ENCODE measurements around the gene GABRR3.

GABRR3 gene

DNA sequence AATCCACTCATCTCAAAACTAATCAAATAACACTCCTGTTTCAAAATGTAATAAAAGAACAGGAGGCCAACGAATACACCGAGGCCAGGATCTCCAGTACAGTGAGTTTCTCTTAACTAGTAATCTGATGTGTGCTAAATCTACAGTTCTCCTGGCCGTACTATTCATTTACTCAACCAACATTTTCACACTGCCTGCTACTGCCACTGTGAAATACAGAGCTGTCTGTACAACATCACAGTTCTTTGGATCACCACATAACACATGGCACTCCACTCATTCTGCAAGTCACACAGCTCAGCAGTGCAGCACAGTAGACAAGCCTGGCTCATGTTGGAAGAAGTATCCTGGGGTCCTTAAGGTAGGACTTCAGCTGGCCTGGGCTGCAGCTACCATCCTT, 84.8 kb downstream of the GABRR3 start:
- TF ChIP-seq ZNF704 (tag by site-specific recombination; IDR thresholded peaks at IDR 0.05): no peak
- no peak for TF ChIP-seq ZNF202 (tag by site-specific recombination; IDR thresholded peaks at IDR 0.05; ENCODE audit: borderline replicate concordance)
- no peak for TF ChIP-seq ZSCAN23 (tag by site-specific recombination; IDR thresholded peaks at IDR 0.05)
- TF ChIP-seq ZNF571 (tag by site-specific recombination; IDR thresholded peaks at IDR 0.05): no peak
- no peak for TF ChIP-seq SCRT1 (tag by site-specific recombination; IDR thresholded peaks at IDR 0.05; ENCODE audit: borderline replicate concordance)
- TF ChIP-seq ZNF16 (tag by site-specific recombination; IDR thresholded peaks at IDR 0.05; ENCODE audit: low read depth): no peak
- Histone ChIP-seq H3K4me3 (ENCODE audit: low read depth, low read length) (no peak overlapping the region), H3K36me3 (ENCODE audit: control insufficient read depth in 2 of 2, insufficient read depth in 1 of 2, low read length in 2 of 2) (peaks cover 8 to 93% of the 10 kb centered on the region in 2 experiments), H3K27ac (ENCODE audit: extremely low read depth, low read depth, low read length) (no peak overlapping the region), H3K9me3 (ENCODE audit: control insufficient read depth, insufficient read depth, low read depth, low read length) (no peaks in the 10 kb centered on the region), H3K4me1 (ENCODE audit: control insufficient read depth, insufficient read depth, low read length) (no peaks in the 10 kb centered on the region)
- CTCF ChIA-PET: no interaction called here
- POLR2A ChIA-PET: no interaction called here

GRCh38 chr3:97949743-97950142, 85.4 kb downstream of the GABRR3 start:
- Histone ChIP-seq H3K27ac (ENCODE audit: extremely low read depth, low read depth, low read length) (no peak overlapping the region), H3K36me3 (ENCODE audit: control insufficient read depth in 2 of 2, insufficient read depth in 1 of 2, low read length in 2 of 2) (peaks cover 14 to 96% of the 10 kb centered on the region in 2 experiments), H3K4me3 (ENCODE audit: low read depth, low read length) (no peak overlapping the region), H3K4me1 (ENCODE audit: control insufficient read depth, insufficient read depth, low read length) (no peaks in the 10 kb centered on the region), H3K9me3 (ENCODE audit: control insufficient read depth, insufficient read depth, low read depth, low read length) (no peaks in the 10 kb centered on the region)
- no peak for TF ChIP-seq HIC1 (tag by site-specific recombination; IDR thresholded peaks at IDR 0.05)
- TF ChIP-seq ZNF558 (tag by site-specific recombination; IDR thresholded peaks at IDR 0.05): no peak
- TF ChIP-seq, protein P1, sequence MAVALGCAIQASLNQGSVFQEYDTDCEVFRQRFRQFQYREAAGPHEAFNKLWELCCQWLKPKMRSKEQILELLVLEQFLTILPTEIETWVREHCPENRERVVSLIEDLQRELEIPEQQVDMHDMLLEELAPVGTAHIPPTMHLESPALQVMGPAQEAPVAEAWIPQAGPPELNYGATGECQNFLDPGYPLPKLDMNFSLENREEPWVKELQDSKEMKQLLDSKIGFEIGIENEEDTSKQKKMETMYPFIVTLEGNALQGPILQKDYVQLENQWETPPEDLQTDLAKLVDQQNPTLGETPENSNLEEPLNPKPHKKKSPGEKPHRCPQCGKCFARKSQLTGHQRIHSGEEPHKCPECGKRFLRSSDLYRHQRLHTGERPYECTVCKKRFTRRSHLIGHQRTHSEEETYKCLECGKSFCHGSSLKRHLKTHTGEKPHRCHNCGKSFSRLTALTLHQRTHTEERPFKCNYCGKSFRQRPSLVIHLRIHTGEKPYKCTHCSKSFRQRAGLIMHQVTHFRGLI (tag by site-specific recombination; IDR thresholded peaks at IDR 0.05): no peak
- TF ChIP-seq GLIS1 (tag by site-specific recombination; IDR thresholded peaks at IDR 0.05): no peak
- TF ChIP-seq GFI1B (tag by site-specific recombination; IDR thresholded peaks at IDR 0.05): no peak
- TF ChIP-seq YY2 (tag by site-specific recombination; IDR thresholded peaks at IDR 0.05): no peak
- no peak for TF ChIP-seq SETDB1 (IDR thresholded peaks at IDR 0.05; ENCODE audit: insufficient read length, low read length)
- no peak for TF ChIP-seq ZNF626 (tag by site-specific recombination; IDR thresholded peaks at IDR 0.05)
- no peak for TF ChIP-seq ZBTB17 (tag by site-specific recombination; IDR thresholded peaks at IDR 0.05)
- TF ChIP-seq WT1 (tag by site-specific recombination; IDR thresholded peaks at IDR 0.05): no peak
- no peak for TF ChIP-seq ZNF394 (tag by site-specific recombination; IDR thresholded peaks at IDR 0.05; ENCODE audit: borderline replicate concordance)
- ChIA-PET POLR2A (no interaction called here), CTCF (no interaction called here)

- Histone ChIP-seq H3K9me3 (ENCODE audit: control insufficient read depth, insufficient read depth, low read depth, low read length) (no peaks in the 10 kb centered on the region), H3K36me3 (ENCODE audit: control insufficient read depth in 2 of 2, insufficient read depth in 1 of 2, low read length in 2 of 2) (peaks cover 14 to 93% of the 10 kb centered on the region in 2 experiments), H3K4me3 (ENCODE audit: low read depth, low read length) (no peak overlapping the region), H3K4me1 (ENCODE audit: control insufficient read depth, insufficient read depth, low read length) (no peaks in the 10 kb centered on the region), H3K27ac (ENCODE audit: extremely low read depth, low read depth, low read length) (no peak overlapping the region)
- POLR2A ChIA-PET: no interaction called here
- CTCF ChIA-PET: no interaction called here
- TF ChIP-seq SCRT1 (tag by site-specific recombination; IDR thresholded peaks at IDR 0.05; ENCODE audit: borderline replicate concordance): no peak
- TF ChIP-seq ZNF37A (tag by site-specific recombination; IDR thresholded peaks at IDR 0.05): no peak
- no peak for TF ChIP-seq ZNF292 (tag by site-specific recombination; IDR thresholded peaks at IDR 0.05; ENCODE audit: borderline replicate concordance, low read depth)
- no peak for TF ChIP-seq OSR2 (tag by site-specific recombination; IDR thresholded peaks at IDR 0.05)
- TF ChIP-seq ZNF174 (tag by site-specific recombination; IDR thresholded peaks at IDR 0.05): no peak
- TF ChIP-seq TSHZ1 (tag by site-specific recombination; IDR thresholded peaks at IDR 0.05; ENCODE audit: borderline replicate concordance): no peak
- no peak for TF ChIP-seq ZFP69B (tag by site-specific recombination; IDR thresholded peaks at IDR 0.05)
- no peak for TF ChIP-seq ZNF677 (tag by site-specific recombination; IDR thresholded peaks at IDR 0.05)
- no peak for TF ChIP-seq ZNF664 (tag by site-specific recombination; IDR thresholded peaks at IDR 0.05)
Measured at GRCh38 chr3:97949110-97949485, 86.0 kb downstream of the GABRR3 start.

Data from HEK293 (cell line).